ENCODE data around the gene PFKFB3.

GRCh38 chr10:6198171-6198570, 4.6 kb upstream of the PFKFB3 start:
- TF ChIP-seq POLR2A (IDR thresholded peaks at IDR 0.05), result no peak
- TF ChIP-seq CTCF (IDR thresholded peaks at IDR 0.05), result no peak

All from adrenal gland (tissue), 5 donors.